GM12878 (cell line): Measurements from ENCODE around the gene DIS3L. TPM values are rescaled to one million over a fixed set of nuclear protein-coding genes. Genes with fewer than 3 reads are reported as not detected.

Experiments
- ATAC-seq: fragments of 200-7000 bp; cut with Tn5 transposase; 3 replicates; pipeline ENCODE4 v1.9.1; 2020; ENCODE audit warnings: mild to moderate bottlenecking, moderate library complexity
- BruUV-seq: library from RNA; stranded (reverse); fragments of 400-500 nt; replicated peaks from 2 replicates; lab custom pipeline; 2021; lab: Mats Ljungman, UMichigan
- CTCF ChIA-PET: fragments of 300-600 bp; sonication (Branson Sonifier 250); formaldehyde crosslinking; extraction: SDS; loops from one replicate; lab custom pipeline; 2021; ENCODE audit warnings: inconsistent platforms; lab: Yijun Ruan, JAX
- POLR2A ChIA-PET: fragments of 350-600 bp; formaldehyde crosslinking; extraction: SDS; loops from one replicate; lab custom pipeline; 2021; ENCODE audit warnings: inconsistent platforms; lab: Charles Lee
- RAD21 ChIA-PET: fragments of 300-600 bp; sonication (Branson Sonifier 250); formaldehyde crosslinking; loops from one replicate; lab custom pipeline; 2023; ENCODE audit warnings: antibody characterized with exemption; ENCODE audit not compliant: unreplicated experiment; lab: Charles Lee
- SMC1A ChIA-PET: fragments of 300-600 bp; sonication (Branson Sonifier 250); formaldehyde crosslinking; loops from one replicate; lab custom pipeline; 2023; ENCODE audit not compliant: unreplicated experiment, uncharacterized antibody; lab: Charles Lee
- DNase-seq: peaks from one replicate; pipeline ENCODE4 v3.0.0-alpha.2; 2011; ENCODE audit warnings: low read depth, low spot score
- FAIRE-seq: peaks from 3 replicates; lab custom pipeline; 2011; peaks lifted over from hg19 to GRCh38; lab: Jason Lieb, UNC
- H2AFZ ChIP-seq: 2 replicates; pipeline ENCODE4 v1.6.0; 2011; ENCODE audit warnings: low read depth, low read length, control low read depth; ENCODE audit not compliant: control insufficient read depth
- H3K27ac ChIP-seq: 2 replicates; pipeline ENCODE4 v1.5.1; 2011; ENCODE audit warnings: control low read depth; ENCODE audit not compliant: control insufficient read depth, insufficient read depth
- H3K27me3 ChIP-seq, 2 experiments: replicated peaks in 1 of 2; 2 replicates each; pipeline versions ENCODE4 v1.6.0 to v1.6.1; 2011; ENCODE audit warnings: low read length in 1 of 2; ENCODE audit not compliant: control insufficient read depth in 2 of 2, insufficient read depth in 2 of 2
- H3K36me3 ChIP-seq, 2 experiments: 2 replicates each; pipeline ENCODE4 v1.5.1; 2011; ENCODE audit warnings: low read length in 1 of 2; ENCODE audit not compliant: control insufficient read depth in 2 of 2, insufficient read depth in 2 of 2
- H3K4me1 ChIP-seq: 2 replicates; pipeline ENCODE4 v1.6.1; 2011; ENCODE audit warnings: mild to moderate bottlenecking, low read length, moderate library complexity, mixed read lengths; ENCODE audit not compliant: control insufficient read depth, insufficient read depth
- H3K4me2 ChIP-seq: 2 replicates; pipeline ENCODE4 v1.6.0; 2011; ENCODE audit warnings: control low read depth; ENCODE audit not compliant: control insufficient read depth, insufficient read depth
- H3K4me3 ChIP-seq: fragments of 200-600 bp; sonication (generic); 2 replicates; pipeline ENCODE4 v1.5.1; 2016
- H3K79me2 ChIP-seq: 2 replicates; pipeline ENCODE4 v1.6.0; 2011; ENCODE audit warnings: low read length; ENCODE audit not compliant: control insufficient read depth, insufficient read depth
- H3K9ac ChIP-seq: 2 replicates; pipeline ENCODE4 v1.8.0; 2011; ENCODE audit warnings: low read length, control low read depth, mixed read lengths; ENCODE audit not compliant: control insufficient read depth, insufficient read depth
- H3K9me3 ChIP-seq: replicated peaks from 3 replicates; pipeline ENCODE4 v1.5.1; 2011; ENCODE audit warnings: mild to moderate bottlenecking, low read length; ENCODE audit not compliant: control insufficient read depth, insufficient read depth
- H4K20me1 ChIP-seq: 2 replicates; pipeline ENCODE4 v1.6.0; 2011; ENCODE audit not compliant: control insufficient read depth, insufficient read depth
- BMI1 ChIP-seq: fragments of 450-650 bp; IDR thresholded peaks from 2 replicates; pipeline ENCODE4 v1.6.1; 2016; ENCODE audit warnings: mild to moderate bottlenecking, moderate library complexity, borderline replicate concordance
- EED ChIP-seq: sonication (generic); IDR thresholded peaks from 2 replicates; pipeline ENCODE4 v1.6.1; 2016; ENCODE audit warnings: antibody characterized with exemption, low read depth
- IKZF2 ChIP-seq, 2 experiments: fragments of 450-650 bp; IDR thresholded peaks; 2 replicates each; pipeline ENCODE4 v1.6.1; 2017; ENCODE audit warnings: mild to moderate bottlenecking in 2 of 2, moderate library complexity in 2 of 2
- IRF4 ChIP-seq: IDR thresholded peaks from 2 replicates; pipeline ENCODE4 v1.6.1; 2011; ENCODE audit warnings: low read depth, low read length
- JUNB ChIP-seq: IDR thresholded peaks from 2 replicates; pipeline ENCODE4 v1.6.1; 2016; ENCODE audit warnings: antibody characterized with exemption, mild to moderate bottlenecking
- MAX ChIP-seq: IDR thresholded peaks from 2 replicates; pipeline ENCODE4 v1.6.1; 2012; ENCODE audit warnings: low read depth, low read length, improper control_type of control experiment
- POU2F2 ChIP-seq: IDR thresholded peaks from 3 replicates; pipeline ENCODE4 v1.6.1; 2011; ENCODE audit warnings: low read depth, mild to moderate bottlenecking, low read length, borderline replicate concordance
- RB1 ChIP-seq: fragments of 450-650 bp; formaldehyde crosslinking; IDR thresholded peaks from 2 replicates; pipeline ENCODE4 v1.6.1; 2017; ENCODE audit warnings: mild to moderate bottlenecking, borderline replicate concordance
- ZBTB4 ChIP-seq: fragments of 450-650 bp; formaldehyde crosslinking; IDR thresholded peaks from 2 replicates; pipeline ENCODE4 v1.4.0; 2022; ENCODE audit warnings: mild to moderate bottlenecking, moderate library complexity
- ZNF592 ChIP-seq: fragments of 450-650 bp; IDR thresholded peaks from 2 replicates; pipeline ENCODE4 v1.6.1; 2017; ENCODE audit warnings: mild to moderate bottlenecking, moderate library complexity
- WGBS: methylation state at CpG from one replicate; pipeline ENCODE4 v1.1.6; 2016; ENCODE audit warnings: low lambda C conversion rate; ENCODE audit not compliant: insufficient replicate concordance, insufficient coverage; ENCODE audit errors: missing lambda C conversion rate; 5-methylcytosine and 5-hydroxymethylcytosine counted together
- in situ Hi-C: fragments of 300-500 bp; cut with MboI; formaldehyde crosslinking; loops from 9 replicates; pipeline ENCODE4 v1.14.3; 2018; ENCODE audit warnings: mixed read lengths
- intact Hi-C: fragments of 100-400 bp; cut with micrococcal nuclease; formaldehyde crosslinking; loops from one replicate; pipeline ENCODE4 v1.14.2; 2022; ENCODE audit not compliant: unreplicated experiment
- polyA plus RNA-seq, 11 experiments: library from polyadenylated mRNA; depleted of rRNA in 4 of 11; unstranded in 6 of 11; stranded (reverse) in 5 of 11; fragments of >200 nt; fragmentation: Nextera tagmentation in 4 of 11; fragmentation: Illumina TruSeq in 1 of 11; extraction: Ambion mirVana in 4 of 11; extraction: Trizol in 1 of 11; gene quantifications; 1 replicate in 1 of 11; 2 replicates in 10 of 11; pipeline versions ENCODE4 v1.2.1 to v1.2.3, GENCODE V29; 2011 to 2016; ENCODE audit warnings: inconsistent platforms in 2 of 11, missing spikeins in 2 of 11, low read depth in 1 of 11
- total RNA-seq, 4 experiments: library from RNA; depleted of rRNA in 3 of 4; stranded (reverse); fragments of >200 nt in 3 of 4; fragmentation: Illumina TruSeq in 1 of 4; extraction: Trizol in 1 of 4; gene quantifications; 2 replicates each; pipeline versions ENCODE4 v1.2.1 to v1.2.3, GENCODE V29; 2013 to 2021

The DIS3L gene
- total and polyA plus RNA-seq, 10 of the 15 experiments (the other 5 are each of a cell fraction or from before 2014, with no cell fraction given): 7.6 to 33.7 (median 25.5) TPM

GRCh38 chr15:66291816-66292570, 1.4 kb upstream of the DIS3L start (continued):
- TF ChIP-seq ZNF592 (no peak), POU2F2 (no peak), IRF4 (no peak)

GRCh38 chr15:66292571-66293418, 573 bp upstream of the DIS3L start:
- in situ Hi-C loops (no loop called here), intact Hi-C loops (loop anchor here (5.0 kb wide), 1 partner anchor 205 kb away; the partner anchor contains the start of gene SNAPC5)
- ATAC-seq (no peak), DNase-seq (no peak), FAIRE-seq (no peak)
- Histone ChIP-seq H3K4me2 (peak overlapping the region; percentile 74), H3K79me2 (peaks cover 28% of the 10 kb centered on the region), H3K27ac (peak overlapping the region; percentile 76), H3K4me1 (peaks cover 3% of the 10 kb centered on the region; the same call in 1 of the 2 replicates), H2AFZ (peak overlapping the region; percentile 93), H3K9me3 (no peaks in the 10 kb centered on the region), H3K36me3 (no peaks in the 10 kb centered on the region), H3K4me3 (peak overlapping the region; percentile 71), H4K20me1 (no peaks in the 10 kb centered on the region), H3K27me3 (no peaks in the 10 kb centered on the region), H3K9ac (peak overlapping the region; percentile 65)
- TSS peak; percentile 88 for BruUV-seq
- ChIA-PET CTCF (interaction anchor here (0.7 to 9.7 kb wide), 6 partner anchors 9 to 673 kb away, joined by 3 to 103 read pairs (median 6); partner anchors contain the start of gene SNAPC5), POLR2A (interaction anchor here (1.3 kb wide), 1 partner anchor 424 kb away, joined by 4 read pairs; the partner anchor contains the start of gene RAB11A), SMC1A (interaction anchor here (0.6 to 2.8 kb wide), 7 partner anchors 9 to 423 kb away, joined by 3 to 10 read pairs (median 5); partner anchors contain the start of genes RAB11A and SNAPC5), RAD21 (interaction anchor here (0.9 to 2.6 kb wide), 4 partner anchors 94 to 376 kb away, joined by 3 to 20 read pairs (median 5); partner anchors contain the start of genes MAP2K1 and SNAPC5)
- WGBS: 26% methylated on average over 22 of the region's 22 CpGs
- peak; percentile 24 to 28; a peak in 2 of 4 replicates for TF ChIP-seq IKZF2 (IDR thresholded peaks at IDR 0.05)
- TF ChIP-seq MAX: 0 out of 2 replicates have a peak, but pooled peaks have one; percentile 3
- TF ChIP-seq EED: peak; percentile 36; the same call in 1 of the 2 replicates
- no peak for TF ChIP-seq BMI1
- no peak for TF ChIP-seq ZBTB4
- TF ChIP-seq RB1: no peak
- TF ChIP-seq JUNB: no peak
